ENCODE measurements around the gene PCSK4.

The PCSK4 gene

GRCh38 chr19:1510442-1510806 lies 20.3 kb upstream of the PCSK4 start:
- peaks cover 0 to 68% of the 10 kb centered on the region in 2 donors for H3K27me3 ChIP-seq (ENCODE audit: control insufficient read depth in 1 of 2, insufficient read depth in 2 of 2, low read length in 2 of 2)
- H3K27ac ChIP-seq (ENCODE audit: low read depth, low read length): no peak overlapping the region
- no peaks in the 10 kb centered on the region for H3K9me3 ChIP-seq (ENCODE audit: low read length)
- H3K4me1 ChIP-seq (ENCODE audit: insufficient read depth, low read length): peaks cover 5% of the 10 kb centered on the region
- no peak overlapping the region for H3K4me3 ChIP-seq (ENCODE audit: low read depth in 1 of 2, low read length in 2 of 2)
- no peaks in the 10 kb centered on the region for H3K36me3 ChIP-seq (ENCODE audit: insufficient read depth, low read length)
- no peak overlapping the region for H3K9ac ChIP-seq (ENCODE audit: low read length)

- Histone ChIP-seq H3K4me3 (ENCODE audit: low read depth in 1 of 2, low read length in 2 of 2) (no peak overlapping the region), H3K4me1 (ENCODE audit: insufficient read depth, low read length) (peaks cover 5% of the 10 kb centered on the region), H3K9ac (ENCODE audit: low read length) (no peak overlapping the region), H3K36me3 (ENCODE audit: insufficient read depth, low read length) (no peaks in the 10 kb centered on the region), H3K9me3 (ENCODE audit: low read length) (no peaks in the 10 kb centered on the region), H3K27ac (ENCODE audit: low read depth, low read length) (no peak overlapping the region), H3K27me3 (ENCODE audit: control insufficient read depth in 1 of 2, insufficient read depth in 2 of 2, low read length in 2 of 2) (peaks cover 0 to 62% of the 10 kb centered on the region in 2 donors)
Observed at GRCh38 chr19:1509602-1510441, 19.7 kb upstream of the PCSK4 start.

GRCh38 chr19:1508507-1508856 lies 18.3 kb upstream of the PCSK4 start:
- peaks cover 0 to 57% of the 10 kb centered on the region in 2 donors for H3K27me3 ChIP-seq (ENCODE audit: control insufficient read depth in 1 of 2, insufficient read depth in 2 of 2, low read length in 2 of 2)
- H3K27ac ChIP-seq (ENCODE audit: low read depth, low read length): no peak overlapping the region
- no peak overlapping the region for H3K9ac ChIP-seq (ENCODE audit: low read length)
- H3K36me3 ChIP-seq (ENCODE audit: insufficient read depth, low read length): no peaks in the 10 kb centered on the region
- H3K9me3 ChIP-seq (ENCODE audit: low read length): no peaks in the 10 kb centered on the region
- peaks cover 5% of the 10 kb centered on the region for H3K4me1 ChIP-seq (ENCODE audit: insufficient read depth, low read length)
- H3K4me3 ChIP-seq (ENCODE audit: low read depth in 1 of 2, low read length in 2 of 2): no peak overlapping the region

- peaks cover 0 to 59% of the 10 kb centered on the region in 2 donors for H3K27me3 ChIP-seq (ENCODE audit: control insufficient read depth in 1 of 2, insufficient read depth in 2 of 2, low read length in 2 of 2)
- H3K4me1 ChIP-seq (ENCODE audit: insufficient read depth, low read length): peaks cover 5% of the 10 kb centered on the region
- no peaks in the 10 kb centered on the region for H3K36me3 ChIP-seq (ENCODE audit: insufficient read depth, low read length)
- no peak overlapping the region for H3K27ac ChIP-seq (ENCODE audit: low read depth, low read length)
- peak overlapping the region; percentile 31 to 68 for H3K4me3 ChIP-seq (ENCODE audit: low read depth in 1 of 2, low read length in 2 of 2)
- no peak overlapping the region for H3K9ac ChIP-seq (ENCODE audit: low read length)
- no peaks in the 10 kb centered on the region for H3K9me3 ChIP-seq (ENCODE audit: low read length)
Observed at GRCh38 chr19:1507763-1508506, 17.8 kb upstream of the PCSK4 start.

GRCh38 chr19:1507192-1507660 lies 17.1 kb upstream of the PCSK4 start:
- Histone ChIP-seq H3K36me3 (ENCODE audit: insufficient read depth, low read length) (no peaks in the 10 kb centered on the region), H3K9ac (ENCODE audit: low read length) (no peak overlapping the region), H3K27me3 (ENCODE audit: control insufficient read depth in 1 of 2, insufficient read depth in 2 of 2, low read length in 2 of 2) (peaks cover 0 to 56% of the 10 kb centered on the region in 2 donors), H3K4me3 (ENCODE audit: low read depth in 1 of 2, low read length in 2 of 2) (peak overlapping the region; percentile 31 to 68), H3K27ac (ENCODE audit: low read depth, low read length) (no peak overlapping the region), H3K9me3 (ENCODE audit: low read length) (no peaks in the 10 kb centered on the region), H3K4me1 (ENCODE audit: insufficient read depth, low read length) (peaks cover 5% of the 10 kb centered on the region)

GRCh38 chr19:1505991-1506881 lies 16.1 kb upstream of the PCSK4 start:
- Histone ChIP-seq H3K27ac (ENCODE audit: low read depth, low read length) (no peak overlapping the region), H3K27me3 (ENCODE audit: control insufficient read depth in 1 of 2, insufficient read depth in 2 of 2, low read length in 2 of 2) (peaks cover 0 to 46% of the 10 kb centered on the region in 2 donors)

GRCh38 chr19:1505012-1505411 lies 14.9 kb upstream of the PCSK4 start:
- H3K9me3 ChIP-seq (ENCODE audit: low read length): no peaks in the 10 kb centered on the region
- no peak overlapping the region for H3K9ac ChIP-seq (ENCODE audit: low read length)
- H3K36me3 ChIP-seq (ENCODE audit: insufficient read depth, low read length): no peaks in the 10 kb centered on the region
- H3K4me1 ChIP-seq (ENCODE audit: insufficient read depth, low read length): peaks cover 5% of the 10 kb centered on the region
- H3K4me3 ChIP-seq (ENCODE audit: low read depth in 1 of 2, low read length in 2 of 2): no peak overlapping the region
- H3K27ac ChIP-seq (ENCODE audit: low read depth, low read length): no peak overlapping the region
- H3K27me3 ChIP-seq (ENCODE audit: control insufficient read depth in 1 of 2, insufficient read depth in 2 of 2, low read length in 2 of 2): peaks cover 0 to 34% of the 10 kb centered on the region in 2 donors

More at GRCh38 chr19:1505991-1506881, 16.1 kb upstream of the PCSK4 start:
- H3K4me1 ChIP-seq (ENCODE audit: insufficient read depth, low read length): peaks cover 5% of the 10 kb centered on the region
- no peaks in the 10 kb centered on the region for H3K9me3 ChIP-seq (ENCODE audit: low read length)
- H3K4me3 ChIP-seq (ENCODE audit: low read depth in 1 of 2, low read length in 2 of 2): no peak overlapping the region
- H3K9ac ChIP-seq (ENCODE audit: low read length): no peak overlapping the region
- H3K36me3 ChIP-seq (ENCODE audit: insufficient read depth, low read length): no peaks in the 10 kb centered on the region

- H3K27ac ChIP-seq (ENCODE audit: low read depth, low read length): no peak overlapping the region
- H3K36me3 ChIP-seq (ENCODE audit: insufficient read depth, low read length): no peaks in the 10 kb centered on the region
Observed at GRCh38 chr19:1503925-1504773, 14.0 kb upstream of the PCSK4 start.

GRCh38 chr19:1503089-1503924 lies 13.2 kb upstream of the PCSK4 start:
- Histone ChIP-seq H3K36me3 (ENCODE audit: insufficient read depth, low read length) (no peaks in the 10 kb centered on the region), H3K4me3 (ENCODE audit: low read depth in 1 of 2, low read length in 2 of 2) (no peak overlapping the region), H3K4me1 (ENCODE audit: insufficient read depth, low read length) (peaks cover 5% of the 10 kb centered on the region), H3K27me3 (ENCODE audit: control insufficient read depth in 1 of 2, insufficient read depth in 2 of 2, low read length in 2 of 2) (peaks cover 0 to 31% of the 10 kb centered on the region in 2 donors), H3K27ac (ENCODE audit: low read depth, low read length) (no peak overlapping the region), H3K9ac (ENCODE audit: low read length) (no peak overlapping the region), H3K9me3 (ENCODE audit: low read length) (no peaks in the 10 kb centered on the region)

More at GRCh38 chr19:1503925-1504773, 14.0 kb upstream of the PCSK4 start:
- no peak overlapping the region for H3K4me3 ChIP-seq (ENCODE audit: low read depth in 1 of 2, low read length in 2 of 2)
- no peaks in the 10 kb centered on the region for H3K9me3 ChIP-seq (ENCODE audit: low read length)
- H3K9ac ChIP-seq (ENCODE audit: low read length): no peak overlapping the region
- peaks cover 5% of the 10 kb centered on the region for H3K4me1 ChIP-seq (ENCODE audit: insufficient read depth, low read length)
- H3K27me3 ChIP-seq (ENCODE audit: control insufficient read depth in 1 of 2, insufficient read depth in 2 of 2, low read length in 2 of 2): peaks cover 0 to 31% of the 10 kb centered on the region in 2 donors

Data from muscle layer of colon (tissue), 2 donors.